ENCODE measurements around the gene DDX24.

The DDX24 gene

GRCh38 chr14:94113490-94113889 is 32.5 kb upstream of the DDX24 start:
- Mint-ChIP-seq H3K27me3 (ENCODE audit: low read depth) (peaks cover 7% of the 10 kb centered on the region), H3K36me3 (ENCODE audit: low read depth) (no peaks in the 10 kb centered on the region), H3K27ac (peak overlapping the region in 1 of 3 experiments; percentile 1), H3K4me1 (peaks cover 21% of the 10 kb centered on the region), H3K9me3 (no peaks in the 10 kb centered on the region), H3K4me3 (no peak overlapping the region)
- no peak for TF ChIP-seq CTCF (IDR thresholded peaks at IDR 0.05; ENCODE audit: unreplicated experiment in 3 of 3)

GRCh38 chr14:94113073-94113472 is 32.1 kb upstream of the DDX24 start:
- no peak for TF ChIP-seq CTCF (IDR thresholded peaks at IDR 0.05; ENCODE audit: unreplicated experiment in 3 of 3)
- Mint-ChIP-seq H3K27me3 (ENCODE audit: low read depth) (peaks cover 7% of the 10 kb centered on the region), H3K36me3 (ENCODE audit: low read depth) (no peaks in the 10 kb centered on the region), H3K4me3 (no peak overlapping the region), H3K9me3 (no peaks in the 10 kb centered on the region), H3K27ac (peak overlapping the region in 1 of 3 experiments; percentile 23), H3K4me1 (peaks cover 21% of the 10 kb centered on the region)

- H3K9me3 Mint-ChIP-seq: no peaks in the 10 kb centered on the region
- peak overlapping the region in 1 of 3 experiments; percentile 23 for H3K27ac Mint-ChIP-seq
- peaks cover 21% of the 10 kb centered on the region for H3K4me1 Mint-ChIP-seq
- peaks cover 7% of the 10 kb centered on the region for H3K27me3 Mint-ChIP-seq (ENCODE audit: low read depth)
- H3K36me3 Mint-ChIP-seq (ENCODE audit: low read depth): no peaks in the 10 kb centered on the region
- no peak for TF ChIP-seq CTCF (IDR thresholded peaks at IDR 0.05; ENCODE audit: unreplicated experiment in 3 of 3)
- no peak overlapping the region for H3K4me3 Mint-ChIP-seq
Measured at GRCh38 chr14:94112513-94113063, 31.6 kb upstream of the DDX24 start.

GRCh38 chr14:94111276-94112095 is 30.5 kb upstream of the DDX24 start:
- Mint-ChIP-seq H3K36me3 (ENCODE audit: low read depth) (peaks cover 7% of the 10 kb centered on the region), H3K27ac (no peak overlapping the region), H3K4me3 (no peak overlapping the region), H3K4me1 (peaks cover 21% of the 10 kb centered on the region), H3K9me3 (no peaks in the 10 kb centered on the region), H3K27me3 (ENCODE audit: low read depth) (peaks cover 7% of the 10 kb centered on the region)
- no peak for TF ChIP-seq CTCF (IDR thresholded peaks at IDR 0.05; ENCODE audit: unreplicated experiment in 3 of 3)

- Mint-ChIP-seq H3K4me1 (peaks cover 21% of the 10 kb centered on the region), H3K36me3 (ENCODE audit: low read depth) (peaks cover 9% of the 10 kb centered on the region), H3K27ac (peak within 1 kb of the TSS in 1 of 3 experiments; percentile 52)
Measured at GRCh38 chr14:94110552-94111181, 29.7 kb upstream of the DDX24 start, which contains the start of gene IFI27. TSS of gene IFI27 (plus strand) at chr14:94110736.

More at GRCh38 chr14:94110552-94111181, 29.7 kb upstream of the DDX24 start, which contains the start of gene IFI27:
- Mint-ChIP-seq H3K4me3 (no peak within 1 kb of the TSS), H3K27me3 (ENCODE audit: low read depth) (no peaks in the 10 kb centered on the region), H3K9me3 (no peaks in the 10 kb centered on the region)
- TF ChIP-seq CTCF (IDR thresholded peaks at IDR 0.05; ENCODE audit: unreplicated experiment in 3 of 3): no peak
